Uterus (tissue), 4 donors: ENCODE results near the gene ZNF814. TPM values are rescaled to one million over a fixed set of nuclear protein-coding genes. Genes with fewer than 3 reads are reported as not detected.
"Not testable (repeated sequence)": the region's sequence is repeated elsewhere in the genome, so short reads cannot be mapped to it uniquely, and the experiment has no call there.

Experiments used
- DNase-seq, 2 donors: peaks; one replicate each; pipeline ENCODE4 v3.0.0-alpha.2; 2019 to 2020
- H3K27ac ChIP-seq, 2 donors: fragments of 200-600 bp; sonication (generic); 1 replicate in 1 of 2; 2 replicates in 1 of 2; pipeline ENCODE4 v1.5.1; 2016 to 2018
- H3K27me3 ChIP-seq, 2 donors: fragments of 200-600 bp; sonication (generic); one replicate each; pipeline ENCODE4 v1.5.1; 2018 to 2019; ENCODE audit warnings: control low read depth in 1 of 2
- H3K36me3 ChIP-seq, 2 donors: fragments of 200-600 bp; sonication (generic); one replicate each; pipeline ENCODE4 v1.5.1; 2019; ENCODE audit warnings: control low read depth in 1 of 2
- H3K4me1 ChIP-seq, 2 donors: fragments of 200-600 bp; sonication (generic); one replicate each; pipeline ENCODE4 v1.5.1; 2018 to 2019; ENCODE audit warnings: control low read depth in 1 of 2
- H3K4me3 ChIP-seq, 2 donors: fragments of 200-600 bp; sonication (generic); 1 replicate in 1 of 2; 2 replicates in 1 of 2; pipeline ENCODE4 v1.5.1; 2018 to 2019; ENCODE audit warnings: mild to moderate bottlenecking in 1 of 2
- H3K9me3 ChIP-seq, 2 donors: fragments of 200-600 bp; sonication (generic); one replicate each; pipeline ENCODE4 v1.5.1; 2019; ENCODE audit warnings: control low read depth in 1 of 2
- CTCF ChIP-seq, 4 experiments: fragments of 200-600 bp in 2 of 4; fragments of 450-650 bp in 2 of 4; sonication (generic) in 2 of 4; IDR thresholded peaks; one replicate each; pipeline ENCODE4 v1.5.1; 2016 to 2019; ENCODE audit warnings: antibody characterized with exemption in 4 of 4, mild to moderate bottlenecking in 2 of 4, moderate library complexity in 1 of 4
- POLR2A ChIP-seq, 2 donors: fragments of 450-650 bp; IDR thresholded peaks; one replicate each; pipeline ENCODE4 v1.6.1; 2016; ENCODE audit warnings: antibody characterized with exemption in 2 of 2, mild to moderate bottlenecking in 1 of 2, moderate library complexity in 1 of 2
- intact Hi-C: fragments of 100-400 bp; cut with DNase I; formaldehyde crosslinking; loops from one replicate; pipeline ENCODE4 v1.15.1; 2023; ENCODE audit warnings: low total_unique reads
- total RNA-seq, 4 donors: library from RNA; depleted of rRNA in 3 of 4; stranded (reverse); fragments of >200 nt in 3 of 4; gene quantifications; one replicate each; pipeline versions ENCODE4 v1.1.0 to v1.2.4, GENCODE V29; 2014 to 2023
- donor health status: DM: yes; HTN: yes; CAD: no.

The ZNF814 gene
- total RNA-seq, 4 donors from 2014 or later, result 7.1 to 24.9 (median 15.4) TPM

GRCh38 chr19:57900311-57900710 lies 11.5 kb upstream of the ZNF814 start:
- Histone ChIP-seq H3K36me3 (no peaks in the 10 kb centered on the region), H3K9me3 (peaks cover 0 to 29% of the 10 kb centered on the region in 2 donors), H3K4me3 (no peak overlapping the region)

GRCh38 chr19:57890706-57891105 lies 1.9 kb upstream of the ZNF814 start:
- intact Hi-C loops, H3K4me1 ChIP-seq, H3K27me3 ChIP-seq, DNase-seq, H3K36me3 ChIP-seq, H3K27ac ChIP-seq, H3K4me3 ChIP-seq, H3K9me3 ChIP-seq: not testable (repeated sequence)

More at GRCh38 chr19:57900311-57900710, 11.5 kb upstream of the ZNF814 start:
- intact Hi-C loops, result no loop called here
- no peaks in the 10 kb centered on the region for H3K27me3 ChIP-seq
- H3K27ac ChIP-seq, result no peak overlapping the region
- TF ChIP-seq POLR2A (IDR thresholded peaks at IDR 0.05) (no peak), CTCF (IDR thresholded peaks at IDR 0.05) (no peak)
- DNase-seq, result no peak
- no peaks in the 10 kb centered on the region for H3K4me1 ChIP-seq

- Histone ChIP-seq H3K27ac (no peak overlapping the region), H3K4me1 (no peaks in the 10 kb centered on the region), H3K4me3 (peak overlapping the region; percentile 38 to 42), H3K36me3 (no peaks in the 10 kb centered on the region), H3K27me3 (no peaks in the 10 kb centered on the region), H3K9me3 (no peaks in the 10 kb centered on the region)
- no peak for DNase-seq
- intact Hi-C loops, result no loop called here
- TF ChIP-seq POLR2A (IDR thresholded peaks at IDR 0.05), result no peak
- TF ChIP-seq CTCF (IDR thresholded peaks at IDR 0.05), result no peak
Observed at GRCh38 chr19:57888107-57888559, 704 bp downstream of the ZNF814 start.

GRCh38 chr19:57887195-57887941 lies 1.5 kb downstream of the ZNF814 start:
- H3K4me1 ChIP-seq, result no peaks in the 10 kb centered on the region
- H3K4me3 ChIP-seq, result no peak overlapping the region
- H3K36me3 ChIP-seq, result no peaks in the 10 kb centered on the region
- no peaks in the 10 kb centered on the region for H3K9me3 ChIP-seq
- no peak for DNase-seq
- no peak overlapping the region for H3K27ac ChIP-seq
- H3K27me3 ChIP-seq, result no peaks in the 10 kb centered on the region
- intact Hi-C loops, result no loop called here
- TF ChIP-seq CTCF (IDR thresholded peaks at IDR 0.05), result no peak

- H3K27ac ChIP-seq, result no peak overlapping the region
- DNase-seq, result no peak
- no peaks in the 10 kb centered on the region for H3K36me3 ChIP-seq
- H3K4me3 ChIP-seq, result no peak overlapping the region
- no peaks in the 10 kb centered on the region for H3K4me1 ChIP-seq
- TF ChIP-seq CTCF (IDR thresholded peaks at IDR 0.05), result no peak
- TF ChIP-seq POLR2A (IDR thresholded peaks at IDR 0.05), result no peak
- H3K9me3 ChIP-seq, result no peaks in the 10 kb centered on the region
- intact Hi-C loops, result no loop called here
- H3K27me3 ChIP-seq, result no peaks in the 10 kb centered on the region
Observed at GRCh38 chr19:57886046-57886445, 2.8 kb downstream of the ZNF814 start.

GRCh38 chr19:57873883-57874799 lies 14.7 kb downstream of the ZNF814 start:
- intact Hi-C loops, H3K4me1 ChIP-seq, DNase-seq, H3K27ac ChIP-seq, H3K27me3 ChIP-seq, H3K36me3 ChIP-seq, H3K4me3 ChIP-seq: not testable (repeated sequence)
- peaks cover 0 to 51% of the 10 kb centered on the region in 2 donors for H3K9me3 ChIP-seq
